Pancreas (tissue), 10 donors: ENCODE measurements around the gene SELENON. TPM values are rescaled to one million over a fixed set of nuclear protein-coding genes. Genes with fewer than 3 reads are reported as not detected.

Experiments used
- ATAC-seq, 4 donors: fragments of 200-7000 bp; cut with Tn5 transposase; one replicate each; pipeline versions ENCODE4 v1.8.0 to v1.9.1; 2020; ENCODE audit warnings: mild to moderate bottlenecking in 4 of 4, moderate library complexity in 4 of 4
- DNase-seq, 6 donors: peaks; one replicate each; pipeline ENCODE4 v3.0.0-alpha.2; 2020
- FAIRE-seq: peaks from 2 replicates; lab custom pipeline; 2012; peaks lifted over from hg19 to GRCh38; lab: Jason Lieb, UNC
- H3K27ac ChIP-seq, 4 donors: fragments of 200-600 bp; sonication (generic); 1 replicate in 3 of 4; 2 replicates in 1 of 4; pipeline versions ENCODE4 v1.5.0 to v1.8.0; 2020
- H3K27me3 ChIP-seq, 4 donors: fragments of 200-600 bp; one replicate each; pipeline ENCODE4 v1.8.0; 2021
- H3K36me3 ChIP-seq, 3 donors: fragments of 200-600 bp; sonication (generic) in 1 of 3; one replicate each; pipeline versions ENCODE4 v1.5.0 to v1.8.0; 2020 to 2021
- H3K4me1 ChIP-seq, 3 donors: fragments of 200-600 bp; one replicate each; pipeline ENCODE4 v1.8.0; 2021
- H3K4me3 ChIP-seq, 4 donors: fragments of 200-600 bp; sonication (generic) in 2 of 4; one replicate each; pipeline versions ENCODE4 v1.5.0 to v1.8.0; 2020 to 2021
- H3K9me3 ChIP-seq, 4 donors: fragments of 200-600 bp; one replicate each; pipeline ENCODE4 v1.8.0; 2021
- CTCF ChIP-seq, 4 donors: fragments of 200-600 bp; sonication (generic) in 3 of 4; IDR thresholded peaks; one replicate each; pipeline versions ENCODE4 v1.5.0 to v1.8.0; 2021; ENCODE audit warnings: antibody characterized with exemption in 4 of 4
- WGBS, 2 donors: extraction: QIAGEN DNeasy Blood & Tissue Kit; methylation state at CpG; one replicate each; pipeline ENCODE4 v1.1.7; 2013; 5-methylcytosine and 5-hydroxymethylcytosine counted together
- intact Hi-C, 3 donors: fragments of 100-400 bp; cut with DNase I; formaldehyde crosslinking; loops; one replicate each; pipeline versions ENCODE4 v1.11.1 to v1.14.2; 2022
- polyA plus RNA-seq, 2 donors: library from polyadenylated mRNA; stranded (reverse); fragments of 200-250 nt; gene quantifications; one replicate each; pipeline ENCODE4 v1.2.3, GENCODE V29; 2013
- total RNA-seq, 6 donors: library from RNA; stranded (reverse); fragmentation: NEBNext Ultra II Directional in 4 of 6; extraction: Animal tissue kit (Norgen Biotek cat#: 25700) in 4 of 6; gene quantifications; one replicate each; pipeline versions ENCODE4 v1.2.1 to v1.2.4, GENCODE V29; 2021 to 2023
- donor health status: healthy with polysubstance abuse.
- donor health status: DM: no; HTN: no; CAD: no; lungs with moderate emphysema.
- donor health status: DM: no; HTN: no; CAD: no.
- donor health status: control.
- donor health status: control.
- donor health status: Bipolar disorder and iron deficiency.
- donor health status: DM: yes; HTN: yes; CAD: no.
- donor health status: DM: no; HTN: no; CAD: no.
- donor health status: DM: no; HTN: no; CAD: no.
- donor health status: DM: yes; HTN: yes; CAD: no.

Gene SELENON
- total and polyA plus RNA-seq, 8 donors: 27.8 to 48.3 (median 37.9) TPM

DNA sequence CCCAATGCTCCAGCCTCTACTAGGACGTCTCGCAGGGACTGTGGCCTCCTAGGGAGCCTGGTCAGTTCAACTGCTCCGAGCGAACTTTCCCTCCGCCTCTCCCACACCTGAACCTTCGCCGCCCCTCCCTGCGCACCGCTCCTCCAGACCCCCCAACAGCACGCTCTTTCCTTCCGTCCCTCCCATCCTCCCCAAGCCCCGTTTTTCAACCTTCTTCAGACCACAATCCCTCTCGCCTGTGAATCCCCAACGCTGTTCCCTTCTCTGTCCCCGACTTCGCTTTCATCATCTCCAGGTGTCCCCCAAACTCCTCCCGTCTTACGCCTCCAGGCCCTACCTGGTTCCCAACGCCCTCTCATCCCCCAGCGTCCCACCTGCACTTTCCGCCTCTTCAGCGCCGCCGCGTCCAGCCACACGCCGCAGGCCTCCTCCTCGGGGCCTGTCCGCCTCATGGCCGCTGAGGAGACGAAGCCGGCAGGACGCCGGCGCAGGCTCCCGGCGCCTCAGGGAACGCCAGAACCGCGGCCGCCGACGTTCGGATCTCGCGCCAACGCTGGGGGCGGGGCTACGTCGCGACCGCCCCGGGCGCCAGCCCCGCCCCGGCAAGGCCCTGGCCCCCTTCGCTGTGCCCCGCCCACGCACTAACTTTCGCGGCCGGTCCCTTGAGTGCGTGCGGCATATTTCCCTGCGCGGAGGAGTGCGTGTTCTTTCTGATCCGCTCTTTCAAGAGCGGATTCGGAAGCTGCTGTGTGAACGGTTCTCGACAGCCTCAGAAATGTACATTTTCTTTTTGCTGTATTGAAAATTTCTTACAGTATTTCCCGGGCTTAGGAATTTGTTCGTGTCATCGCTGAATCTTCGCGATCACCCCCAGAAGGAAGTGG, 59.2 kb downstream of the SELENON start, which contains the start of gene AUNIP:
TSS of gene AUNIP (minus strand) at position 552 of the 884 bp plus-strand sequence. CDS start at position 452, 100 bp downstream.
- Histone ChIP-seq H3K4me1 (peaks cover 0 to 9% (median 4%) of the 10 kb centered on the region in 3 donors), H3K36me3 (no peaks in the 10 kb centered on the region), H3K27me3 (no peaks in the 10 kb centered on the region), H3K4me3 (peak within 1 kb of the TSS; percentile 11 to 44 (median 28)), H3K9me3 (no peaks in the 10 kb centered on the region), H3K27ac (peak within 1 kb of the TSS; percentile 2 to 66 (median 48))
- DNase-seq (peak; percentile 84 to 92 (median 90)), ATAC-seq (peak; percentile 98 to 99 (median 98)), FAIRE-seq (no peak)
- TF ChIP-seq CTCF (IDR thresholded peaks at IDR 0.05): no peak
- intact Hi-C loops: no loop called here
- 3% methylated on average over 76 to 77 of the region's 77 CpGs for WGBS, 2 donors

- no peak overlapping the region for H3K4me3 ChIP-seq
- 81 to 86% methylated on average over 16 of the region's 16 CpGs for WGBS, 2 donors
- peaks cover 3 to 15% (median 6%) of the 10 kb centered on the region in 3 donors for H3K4me1 ChIP-seq
- H3K27ac ChIP-seq: no peak overlapping the region
- DNase-seq (no peak), FAIRE-seq (no peak), ATAC-seq (no peak)
- H3K27me3 ChIP-seq: no peaks in the 10 kb centered on the region
- H3K36me3 ChIP-seq: no peaks in the 10 kb centered on the region
- TF ChIP-seq CTCF (IDR thresholded peaks at IDR 0.05): no peak
- H3K9me3 ChIP-seq: no peaks in the 10 kb centered on the region
- intact Hi-C loops: no loop called here
These were observed 61.6 kb downstream of the SELENON start for GRCh38 chr1:25861316-25862286.

- no peak for FAIRE-seq
- WGBS, 2 donors: 81 to 87% methylated on average over 20 of the region's 20 CpGs
These were observed 62.9 kb downstream of the SELENON start for GRCh38 chr1:25862785-25863485.

More at GRCh38 chr1:25862785-25863485, 62.9 kb downstream of the SELENON start:
- no peak for DNase-seq
- no peak for ATAC-seq
- no peak overlapping the region for H3K27ac ChIP-seq
- no peak overlapping the region for H3K4me3 ChIP-seq
- H3K9me3 ChIP-seq: no peaks in the 10 kb centered on the region
- no peaks in the 10 kb centered on the region for H3K36me3 ChIP-seq
- no peaks in the 10 kb centered on the region for H3K27me3 ChIP-seq
- H3K4me1 ChIP-seq: peaks cover 14 to 26% (median 15%) of the 10 kb centered on the region in 3 donors
- intact Hi-C loops: no loop called here
- TF ChIP-seq CTCF (IDR thresholded peaks at IDR 0.05): no peak
